ENCODE results near the gene P2RX4. TPM values are rescaled to one million over a fixed set of nuclear protein-coding genes. Genes with fewer than 3 reads are reported as not detected.
"Not testable (repeated sequence)": the region's sequence is repeated elsewhere in the genome, so short reads cannot be mapped to it uniquely, and the experiment has no call there.

P2RX4 gene
- total and polyA plus RNA-seq, 9 of the 15 experiments (the other 6 are each of a cell fraction or from before 2014, with no cell fraction given) = 6.6 to 21.5 (median 11.7) TPM

- peaks cover 10 to 30% of the 10 kb centered on the region in 2 experiments; a peak in 4 of 5 replicates for H3K4me1 ChIP-seq (replicated peaks in 1 of 2; ENCODE audit: control insufficient read depth in 2 of 2, insufficient read depth in 2 of 2, low read length in 2 of 2)
- in situ Hi-C loops (cut with MboI) = no loop called here
- H3K9me3 ChIP-seq (replicated peaks; ENCODE audit: control insufficient read depth, insufficient read depth, low read depth, low read length) = no peaks in the 10 kb centered on the region
- CTCF ChIA-PET (ENCODE audit: low intra/inter-chr PET ratio) = no interaction called here
- peaks cover 14% of the 10 kb centered on the region; the same call in 2 of the 3 replicates for H3K79me2 ChIP-seq (ENCODE audit: control insufficient read depth, insufficient read depth, low read length)
- H3K4me2 ChIP-seq (ENCODE audit: insufficient read depth, low read length) = no peak overlapping the region
- no peak overlapping the region for H3K4me3 ChIP-seq
- no peak for ATAC-seq
- TF ChIP-seq ATF1 (CRISPR knock-in tag; IDR thresholded peaks at IDR 0.05) = no peak
- no peak for TF ChIP-seq ATF1 (tag; IDR thresholded peaks at IDR 0.05)
- TF ChIP-seq POLR2G (IDR thresholded peaks at IDR 0.05; ENCODE audit: low read depth, low read length) = 0 out of 2 replicates have a peak, but pooled peaks have one; percentile 25
- 89% methylated on average over 13 of the region's 13 CpGs for WGBS (ENCODE audit: insufficient coverage, low coverage, missing lambda C conversion rate)
- no peak overlapping the region for H3K27ac ChIP-seq (ENCODE audit: extremely low read depth, low read depth, low read length)
- no peaks in the 10 kb centered on the region for H3K9me1 ChIP-seq (ENCODE audit: control insufficient read depth, insufficient read depth, low read length)
- no TSS peak for BruUV-seq (replicated peaks)
- POLR2A ChIA-PET = interaction anchor here (0.7 to 0.9 kb wide), 3 partner anchors 9 to 187 kb away, joined by 3 read pairs; no protein-coding TSS in a partner anchor
- H4K20me1 ChIP-seq (replicated peaks; ENCODE audit: control insufficient read depth, insufficient read depth, low read length) = peaks cover 16% of the 10 kb centered on the region
- no peaks in the 10 kb centered on the region for H3K27me3 ChIP-seq (ENCODE audit: control insufficient read depth in 2 of 2, insufficient read depth in 2 of 2, low read length in 2 of 2)
- FAIRE-seq = no peak
- DNase-seq (ENCODE audit: extremely low read depth in 1 of 4, low spot score in 3 of 4) = peak in 2 of 4 experiments; percentile 5 to 10
- no peak overlapping the region for H2AFZ ChIP-seq (ENCODE audit: low read depth, low read length)
- peak overlapping the region in 1 of 2 experiments; percentile 23; a peak in 1 of 4 replicates for H3K9ac ChIP-seq (ENCODE audit: insufficient read depth in 1 of 2, low read depth in 2 of 2, low read length in 2 of 2)
- H3K36me3 ChIP-seq (ENCODE audit: control insufficient read depth, insufficient read depth, low read length) = peaks cover 9% of the 10 kb centered on the region; the same call in 1 of the 3 replicates
- intact Hi-C loops (cut with micrococcal nuclease) = no loop called here
These were observed 69.1 kb downstream of the P2RX4 start for GRCh38 chr12:121279071-121279375.

DNA sequence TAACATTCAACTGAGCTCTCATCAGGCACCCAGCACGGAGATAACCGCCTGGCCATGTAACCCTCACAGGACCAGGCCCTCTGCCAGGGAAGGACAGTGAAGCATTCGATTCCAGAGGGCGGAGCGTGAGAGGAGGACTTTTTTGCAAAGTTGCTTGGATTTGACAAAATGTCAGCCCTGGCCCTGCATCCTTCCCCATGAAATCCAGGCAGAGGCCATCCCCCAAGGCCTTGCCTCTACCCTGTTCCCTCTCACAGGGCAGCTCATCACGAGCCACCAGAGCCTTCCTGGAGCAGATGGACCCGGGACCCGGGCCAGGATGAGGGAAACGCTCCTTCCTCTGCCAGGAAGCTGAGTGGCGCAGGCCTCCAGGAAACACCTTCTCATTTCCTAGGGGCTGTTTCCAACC, 69.6 kb downstream of the P2RX4 start:
- no peaks in the 10 kb centered on the region for H3K9me3 ChIP-seq (replicated peaks; ENCODE audit: control insufficient read depth, insufficient read depth, low read depth, low read length)
- H3K4me2 ChIP-seq (ENCODE audit: insufficient read depth, low read length) = no peak overlapping the region
- 85% methylated on average over 10 of the region's 10 CpGs for WGBS (ENCODE audit: insufficient coverage, low coverage, missing lambda C conversion rate)
- ChIA-PET CTCF (ENCODE audit: low intra/inter-chr PET ratio) (no interaction called here), POLR2A (interaction anchor here (0.6 to 0.9 kb wide), 3 partner anchors 10 to 186 kb away, joined by 3 read pairs; no protein-coding TSS in a partner anchor)
- peaks cover 19% of the 10 kb centered on the region for H4K20me1 ChIP-seq (replicated peaks; ENCODE audit: control insufficient read depth, insufficient read depth, low read length)
- no peak overlapping the region for H2AFZ ChIP-seq (ENCODE audit: low read depth, low read length)
- H3K9ac ChIP-seq (ENCODE audit: insufficient read depth in 1 of 2, low read depth in 2 of 2, low read length in 2 of 2) = peak overlapping the region in 1 of 2 experiments; percentile 28; a peak in 1 of 4 replicates
- no peaks in the 10 kb centered on the region for H3K9me1 ChIP-seq (ENCODE audit: control insufficient read depth, insufficient read depth, low read length)
- ATAC-seq (no peak), FAIRE-seq (no peak), DNase-seq (ENCODE audit: extremely low read depth in 1 of 4, low spot score in 3 of 4) (peak in 2 of 4 experiments; percentile 6 to 12)
- peaks cover 10 to 28% of the 10 kb centered on the region in 2 experiments; a peak in 4 of 5 replicates for H3K4me1 ChIP-seq (replicated peaks in 1 of 2; ENCODE audit: control insufficient read depth in 2 of 2, insufficient read depth in 2 of 2, low read length in 2 of 2)
- no peak for TF ChIP-seq KAT8 (IDR thresholded peaks at IDR 0.05; ENCODE audit: low read depth)
- no peak for TF ChIP-seq CBX2 (IDR thresholded peaks at IDR 0.05; ENCODE audit: insufficient read depth, low read length, poor library complexity, severe bottlenecking)
- TF ChIP-seq POLR2G (IDR thresholded peaks at IDR 0.05; ENCODE audit: low read depth, low read length) = 0 out of 2 replicates have a peak, but pooled peaks have one; percentile 9
- H3K79me2 ChIP-seq (ENCODE audit: control insufficient read depth, insufficient read depth, low read length) = peaks cover 14% of the 10 kb centered on the region; the same call in 2 of the 3 replicates
- no peak overlapping the region for H3K4me3 ChIP-seq
- no TSS peak for BruUV-seq (replicated peaks)
- in situ Hi-C loops (cut with MboI) = no loop called here
- no peak overlapping the region for H3K27ac ChIP-seq (ENCODE audit: extremely low read depth, low read depth, low read length)
- intact Hi-C loops (cut with micrococcal nuclease) = no loop called here
- no peaks in the 10 kb centered on the region for H3K27me3 ChIP-seq (ENCODE audit: control insufficient read depth in 2 of 2, insufficient read depth in 2 of 2, low read length in 2 of 2)
- peaks cover 7% of the 10 kb centered on the region; the same call in 1 of the 3 replicates for H3K36me3 ChIP-seq (ENCODE audit: control insufficient read depth, insufficient read depth, low read length)

DNA sequence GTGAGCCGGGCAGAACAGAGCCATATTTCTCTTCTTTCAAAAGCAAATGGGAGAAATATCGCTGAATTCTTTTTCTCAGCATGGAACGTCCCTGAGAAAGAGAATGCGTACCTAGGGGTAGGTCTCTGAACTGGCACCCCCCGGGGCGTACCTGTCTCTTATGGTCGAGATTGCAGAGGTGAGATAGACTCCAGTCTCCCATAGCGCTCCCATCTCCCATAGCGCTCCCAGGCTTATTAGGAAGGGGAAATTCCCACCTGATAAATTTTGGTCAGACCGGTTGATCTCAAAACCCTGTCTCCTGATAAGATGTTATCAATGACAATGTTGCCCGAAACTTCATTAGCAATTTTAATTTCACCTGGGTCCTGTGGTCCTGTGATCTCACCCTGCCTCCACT, 70.6 kb downstream of the P2RX4 start:
- 84% methylated on average over 7 of the region's 11 CpGs for WGBS (ENCODE audit: insufficient coverage, low coverage, missing lambda C conversion rate)
- peaks cover 10% of the 10 kb centered on the region; the same call in 1 of the 3 replicates for H3K36me3 ChIP-seq (ENCODE audit: control insufficient read depth, insufficient read depth, low read length)

More for the DNA sequence above, 70.6 kb downstream of the P2RX4 start:
- H3K27ac ChIP-seq (ENCODE audit: extremely low read depth, low read depth, low read length); H3K9ac ChIP-seq (ENCODE audit: insufficient read depth in 1 of 2, low read depth in 2 of 2, low read length in 2 of 2); H3K4me3 ChIP-seq; H3K27me3 ChIP-seq (ENCODE audit: control insufficient read depth in 2 of 2, insufficient read depth in 2 of 2, low read length in 2 of 2); in situ Hi-C loops (cut with MboI); CTCF ChIA-PET (ENCODE audit: low intra/inter-chr PET ratio); H3K9me1 ChIP-seq (ENCODE audit: control insufficient read depth, insufficient read depth, low read length); BruUV-seq (replicated peaks); H3K4me2 ChIP-seq (ENCODE audit: insufficient read depth, low read length); intact Hi-C loops (cut with micrococcal nuclease); H3K9me3 ChIP-seq (replicated peaks; ENCODE audit: control insufficient read depth, insufficient read depth, low read depth, low read length); DNase-seq (ENCODE audit: extremely low read depth in 1 of 4, low spot score in 3 of 4); ATAC-seq; FAIRE-seq; H2AFZ ChIP-seq (ENCODE audit: low read depth, low read length); POLR2A ChIA-PET: not testable (repeated sequence)
- H3K4me1 ChIP-seq (replicated peaks in 1 of 2; ENCODE audit: control insufficient read depth in 2 of 2, insufficient read depth in 2 of 2, low read length in 2 of 2) = peaks cover 13 to 31% of the 10 kb centered on the region in 2 experiments; a peak in 4 of 5 replicates
- H3K79me2 ChIP-seq (ENCODE audit: control insufficient read depth, insufficient read depth, low read length) = peaks cover 14% of the 10 kb centered on the region; the same call in 2 of the 3 replicates
- peaks cover 23% of the 10 kb centered on the region for H4K20me1 ChIP-seq (replicated peaks; ENCODE audit: control insufficient read depth, insufficient read depth, low read length)
